HS-5 (cell line): ENCODE measurements around the gene CYP2C9.
A peak's percentile ranks its signal among the peaks of the same experiment; 100 is the strongest.
"Not testable (repeated sequence)": the region's sequence is repeated elsewhere in the genome, so short reads cannot be mapped to it uniquely, and the experiment has no call there.

ENCODE experiments used
- DNase-seq: peaks from one replicate; pipeline ENCODE4 v3.0.0-alpha.2; 2012; ENCODE audit warnings: low read depth

CYP2C9 gene

DNA sequence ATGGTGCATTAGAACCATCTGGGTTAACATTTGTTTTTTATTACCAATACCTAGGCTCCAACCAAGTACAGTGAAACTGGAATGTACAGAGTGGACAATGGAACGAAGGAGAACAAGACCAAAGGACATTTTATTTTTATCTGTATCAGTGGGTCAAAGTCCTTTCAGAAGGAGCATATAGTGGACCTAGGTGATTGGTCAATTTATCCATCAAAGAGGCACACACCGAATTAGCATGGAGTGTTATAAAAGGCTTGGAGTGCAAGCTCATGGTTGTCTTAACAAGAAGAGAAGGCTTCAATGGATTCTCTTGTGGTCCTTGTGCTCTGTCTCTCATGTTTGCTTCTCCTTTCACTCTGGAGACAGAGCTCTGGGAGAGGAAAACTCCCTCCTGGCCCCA is at the start of gene CYP2C9:
TSS of gene CYP2C9 (plus strand) at position 276 of the 400 bp plus-strand sequence. CDS start at position 301, 25 bp downstream.
- DNase-seq: no peak

DNA sequence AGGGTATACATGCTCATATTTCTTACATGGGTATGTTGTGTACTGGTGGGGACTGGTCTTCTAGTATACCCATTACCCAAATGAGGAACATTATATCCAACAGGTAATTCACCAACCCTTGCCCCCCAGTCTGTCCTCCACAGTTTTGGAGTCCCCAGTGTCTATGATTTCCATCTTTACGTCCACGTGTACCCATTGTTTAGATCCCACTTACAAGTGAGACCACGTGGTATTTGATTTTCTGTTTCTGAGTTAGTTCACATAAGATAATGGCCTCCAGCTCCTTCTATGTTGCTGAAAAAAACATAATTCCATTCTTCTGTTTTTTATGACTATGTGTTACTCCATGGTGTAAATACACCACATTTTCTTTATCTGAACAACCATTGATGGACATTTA is 49.3 kb upstream of the CYP2C9 start:
- no peak for DNase-seq

DNA sequence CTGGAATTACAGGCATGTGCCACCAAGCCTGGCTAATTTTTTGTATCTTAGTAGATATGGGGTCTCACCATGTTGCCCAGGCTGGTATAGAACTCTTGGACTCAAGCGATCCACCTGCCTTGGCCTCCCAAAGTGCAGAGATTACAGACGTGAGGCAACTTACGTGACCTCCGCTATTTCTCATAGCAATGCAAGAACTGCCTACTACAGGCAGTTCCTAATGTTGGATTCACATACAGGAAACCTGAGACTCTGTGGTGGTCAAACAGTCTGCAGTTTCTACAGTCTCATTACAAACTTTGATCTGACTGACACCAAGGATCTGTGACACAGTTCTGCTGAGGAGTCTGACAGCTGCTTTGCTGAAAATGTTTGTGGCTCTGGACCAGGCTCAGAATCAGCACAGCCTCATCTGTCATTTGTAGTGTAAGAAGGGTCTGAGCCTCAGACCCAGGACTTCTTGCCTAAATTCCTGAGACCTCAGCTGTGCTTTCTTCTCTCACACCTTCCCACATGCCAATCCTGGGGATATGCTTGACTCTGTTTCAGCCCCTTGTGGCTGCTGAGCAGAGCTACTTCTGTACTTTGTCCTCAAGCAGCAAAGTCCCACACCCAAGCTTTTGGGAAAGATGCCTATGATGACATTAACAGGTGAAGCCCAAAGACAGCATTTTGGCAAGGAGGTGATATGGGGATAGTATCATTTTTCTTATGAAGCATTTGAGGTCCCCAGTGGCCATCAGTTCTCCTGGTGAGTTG is 48.0 kb upstream of the CYP2C9 start:
- no peak for DNase-seq

DNA sequence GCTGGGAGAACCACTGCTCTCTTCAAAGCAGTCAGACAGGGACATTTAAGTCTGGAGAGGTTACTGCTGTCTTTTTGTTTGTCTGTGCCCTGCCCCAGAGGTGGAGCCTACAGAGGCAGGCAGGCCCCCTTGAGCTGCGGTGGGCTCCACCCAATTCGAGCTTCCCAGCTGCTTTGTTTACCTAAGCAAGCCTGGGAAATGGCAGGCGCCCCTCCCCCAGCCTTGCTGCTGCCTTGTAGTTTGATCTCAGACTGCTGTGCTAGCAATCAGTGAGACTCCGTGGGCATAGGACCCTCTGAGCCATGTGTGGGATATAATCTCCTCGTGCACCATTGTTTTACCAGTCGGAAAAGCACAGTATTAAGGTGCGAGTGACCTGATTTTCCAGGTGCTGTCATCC is 40.0 kb upstream of the CYP2C9 start:
- not testable (repeated sequence) for DNase-seq

DNA sequence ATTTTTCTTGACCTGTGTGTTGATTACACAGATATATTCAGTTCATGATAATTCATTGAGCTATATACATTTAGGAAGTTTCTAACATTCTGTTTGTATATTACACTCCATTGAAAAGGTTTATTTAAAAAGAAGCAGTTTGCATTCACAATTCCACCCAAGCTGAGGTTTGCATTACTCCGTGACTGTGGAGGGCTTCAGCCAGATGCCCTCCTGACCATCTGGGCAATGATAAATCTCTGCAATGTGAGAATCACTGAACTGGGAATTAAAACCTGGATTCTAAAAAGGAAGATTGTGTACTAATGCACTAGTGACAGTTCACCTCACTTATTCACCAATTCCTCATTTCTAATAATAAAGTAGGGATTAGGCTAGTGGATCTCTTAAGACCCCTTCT is 36.4 kb upstream of the CYP2C9 start:
- no peak for DNase-seq

DNA sequence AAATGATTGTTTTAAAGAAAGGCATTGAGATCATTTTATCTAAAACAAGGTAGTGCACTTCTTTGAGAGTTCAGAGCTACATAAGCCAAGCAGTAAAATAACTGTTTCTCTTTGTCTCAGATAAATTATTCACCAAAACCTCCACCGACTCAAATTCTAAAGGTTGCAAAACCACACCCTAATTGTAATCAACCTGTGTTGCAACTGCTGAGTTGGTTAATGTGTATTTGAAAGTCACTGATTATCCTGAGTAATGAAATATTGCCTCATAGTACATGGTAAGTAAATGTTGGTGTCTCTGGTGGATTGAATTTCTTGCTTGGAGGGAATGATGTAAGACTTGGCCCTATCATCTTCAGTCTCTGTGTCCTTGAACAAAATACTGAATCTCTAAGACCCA is 35.9 kb upstream of the CYP2C9 start:
- no peak for DNase-seq

DNA sequence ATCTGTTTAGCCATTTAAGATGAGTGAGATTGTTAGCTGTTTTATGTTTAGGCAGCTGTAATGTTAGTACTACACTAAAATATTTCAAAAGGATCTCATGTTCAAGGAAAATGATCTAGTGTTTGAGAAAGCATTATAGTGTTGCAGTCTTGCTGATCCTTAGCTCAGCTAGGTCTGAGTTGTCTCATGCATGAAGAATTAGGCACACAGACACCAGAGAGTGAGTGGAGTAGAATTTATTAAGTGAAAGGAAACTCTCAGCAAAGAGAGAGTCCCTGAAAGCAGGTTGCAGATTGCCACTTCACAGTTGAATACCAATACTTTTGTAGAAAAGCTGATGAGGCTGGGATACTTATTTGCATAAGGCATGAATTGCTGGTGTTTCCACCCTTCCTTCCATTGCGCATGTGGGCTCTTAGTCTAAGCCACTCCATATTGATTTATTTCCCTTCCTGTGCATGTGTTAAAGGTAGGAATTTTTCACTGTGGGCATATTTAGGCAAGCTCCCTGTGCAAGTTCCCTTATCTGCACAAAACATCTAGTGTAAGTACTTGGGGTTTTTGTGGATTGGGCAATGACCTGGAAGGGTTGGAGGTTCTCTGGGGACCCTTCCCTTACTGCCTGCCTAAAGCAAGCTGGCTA is 33.8 kb upstream of the CYP2C9 start:
- not testable (repeated sequence) for DNase-seq

DNA sequence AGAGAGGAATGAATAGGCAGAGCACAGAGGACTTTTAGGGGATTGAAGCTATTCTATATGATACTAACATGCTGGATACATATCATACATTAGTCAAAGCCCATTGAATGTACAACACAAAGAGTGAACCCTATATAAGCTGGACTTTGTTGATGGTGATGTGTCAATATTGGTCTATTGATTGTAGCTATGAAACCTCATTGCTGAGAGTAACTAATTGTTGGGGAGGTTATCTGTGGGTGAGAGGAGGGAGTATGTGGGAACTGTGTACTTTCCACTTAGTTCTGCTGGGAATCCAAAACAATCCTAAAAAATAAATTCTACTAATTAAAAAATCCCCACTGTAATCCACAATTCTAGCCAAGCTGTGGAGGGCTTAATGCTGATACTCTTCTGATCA is 22.0 kb upstream of the CYP2C9 start:
- DNase-seq: no peak

DNA sequence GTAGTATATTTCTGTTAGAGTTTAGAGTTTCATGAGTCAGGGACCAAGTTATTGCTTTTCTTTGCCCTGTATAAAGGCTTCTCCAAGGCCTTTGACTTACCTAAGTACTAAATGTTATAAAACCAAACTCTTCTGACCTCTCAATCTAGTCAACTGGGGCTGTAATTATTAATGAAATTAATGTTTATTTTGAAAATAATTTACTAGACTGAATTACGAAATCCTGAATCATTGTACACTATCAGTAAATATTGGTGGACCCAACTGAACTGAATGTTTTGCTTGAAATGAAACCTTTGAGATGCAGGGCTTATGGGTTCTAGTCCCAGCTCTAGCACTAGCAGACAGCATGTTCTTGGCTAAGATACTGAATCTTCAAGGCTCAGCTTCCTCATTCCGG is 1.7 kb upstream of the CYP2C9 start:
- DNase-seq: no peak

DNA sequence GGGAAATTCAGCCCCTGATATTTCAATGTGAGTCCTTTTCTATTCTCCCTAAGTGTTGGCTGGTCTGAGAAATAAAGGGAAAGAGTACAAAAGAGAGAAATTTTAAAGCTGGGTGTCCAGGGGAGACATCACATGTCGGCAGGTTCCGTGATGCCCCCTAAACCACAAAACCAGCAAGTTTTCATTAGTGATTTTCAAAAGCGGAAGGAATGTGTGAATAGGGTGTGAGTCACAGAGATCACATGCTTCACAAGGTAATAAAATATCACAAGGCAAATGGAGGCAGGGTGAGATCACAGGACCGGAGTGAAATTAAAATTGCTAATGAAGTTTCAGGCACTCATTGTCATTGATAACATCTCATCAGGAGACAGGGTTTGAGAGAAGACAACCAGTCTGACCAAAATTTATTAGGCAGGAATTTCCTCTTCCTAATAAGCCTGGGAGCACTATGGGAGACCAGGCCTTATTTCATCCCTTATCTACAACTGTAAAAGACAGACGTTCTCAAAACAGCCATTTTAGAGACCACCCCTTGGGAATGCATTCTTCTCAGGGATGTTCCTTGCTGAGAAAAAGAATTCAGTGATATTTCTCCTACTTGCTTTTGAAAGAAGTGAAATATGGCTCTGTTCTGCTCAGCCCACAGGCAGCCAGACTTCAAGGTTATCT is 5.1 kb downstream of the CYP2C9 start:
- DNase-seq: not testable (repeated sequence)

DNA sequence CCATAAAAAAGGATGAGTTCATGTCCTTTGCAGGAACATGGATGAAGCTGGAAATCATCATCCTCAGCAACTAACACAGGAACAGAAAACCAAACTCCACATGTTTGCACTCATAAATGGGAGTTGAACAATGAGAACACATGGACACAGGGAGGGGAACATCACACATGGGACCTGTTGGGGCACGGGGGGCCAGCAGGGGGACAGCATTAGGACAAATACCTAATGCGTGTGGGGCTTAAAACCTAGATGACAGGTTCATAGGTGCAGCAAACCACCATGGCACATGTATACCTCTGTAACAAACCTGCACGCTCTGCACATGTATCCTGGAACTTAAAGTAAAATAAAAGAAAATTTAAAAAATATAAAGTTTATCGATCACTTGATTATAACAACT is 7.7 kb downstream of the CYP2C9 start:
- DNase-seq: not testable (repeated sequence)

DNA sequence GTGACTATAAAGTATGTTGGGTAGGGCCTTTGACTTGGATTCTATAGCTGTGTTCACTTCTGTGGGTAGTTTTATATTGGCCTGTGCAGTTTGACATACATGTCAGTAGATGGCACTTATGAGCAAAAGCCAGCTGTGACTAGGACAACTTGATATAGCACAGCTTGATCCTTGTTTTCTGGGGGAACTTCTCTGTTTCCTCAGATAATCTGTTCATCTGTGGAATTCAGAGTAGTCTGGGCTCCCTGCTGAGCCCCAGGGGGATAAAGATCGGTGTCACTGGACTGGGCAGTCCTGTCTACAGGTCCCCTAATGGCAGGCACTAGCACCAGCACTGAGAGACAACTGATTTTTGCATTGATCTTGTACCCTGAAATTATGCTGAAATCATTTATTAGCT is 25.4 kb downstream of the CYP2C9 start:
- peak; percentile 8 for DNase-seq

DNA sequence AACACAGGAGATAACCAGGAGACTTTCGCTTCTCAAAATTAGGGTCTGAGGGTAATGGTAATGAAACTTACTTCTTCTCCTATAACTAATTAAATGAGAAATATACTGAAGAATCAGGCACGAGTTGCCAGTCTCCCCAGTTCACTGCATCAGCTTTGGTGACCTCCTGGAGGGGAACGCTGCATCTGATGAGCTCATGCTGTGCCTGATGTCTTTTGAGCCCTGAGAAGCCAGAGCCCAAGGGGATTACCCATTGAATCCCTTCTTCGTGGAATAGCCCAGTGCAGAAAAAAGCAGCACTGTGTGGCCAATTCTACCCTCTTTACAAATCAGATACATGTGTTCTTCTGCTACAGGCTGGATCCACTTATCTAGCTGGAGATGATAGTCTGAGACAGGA is 45.1 kb downstream of the CYP2C9 start:
- DNase-seq: no peak

DNA sequence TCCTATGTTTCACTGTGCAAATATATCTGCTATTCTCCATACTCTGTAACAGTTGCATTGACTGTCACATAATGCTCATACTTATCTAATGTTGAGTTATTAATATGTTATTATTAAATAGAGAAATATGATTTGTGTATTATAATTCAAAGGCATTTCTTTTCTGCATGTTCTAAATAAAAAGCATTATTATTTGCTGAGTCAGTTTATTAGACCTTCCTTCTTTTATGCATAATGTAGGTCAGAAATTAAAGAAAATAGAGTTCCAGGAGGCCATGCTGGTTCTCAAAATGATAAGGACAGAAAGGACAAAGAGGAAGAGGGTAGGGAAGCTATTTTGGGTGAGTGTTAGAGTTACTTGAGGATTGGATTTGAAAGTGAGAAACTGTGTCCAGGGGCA is 50.7 kb downstream of the CYP2C9 start:
- no peak for DNase-seq

DNA sequence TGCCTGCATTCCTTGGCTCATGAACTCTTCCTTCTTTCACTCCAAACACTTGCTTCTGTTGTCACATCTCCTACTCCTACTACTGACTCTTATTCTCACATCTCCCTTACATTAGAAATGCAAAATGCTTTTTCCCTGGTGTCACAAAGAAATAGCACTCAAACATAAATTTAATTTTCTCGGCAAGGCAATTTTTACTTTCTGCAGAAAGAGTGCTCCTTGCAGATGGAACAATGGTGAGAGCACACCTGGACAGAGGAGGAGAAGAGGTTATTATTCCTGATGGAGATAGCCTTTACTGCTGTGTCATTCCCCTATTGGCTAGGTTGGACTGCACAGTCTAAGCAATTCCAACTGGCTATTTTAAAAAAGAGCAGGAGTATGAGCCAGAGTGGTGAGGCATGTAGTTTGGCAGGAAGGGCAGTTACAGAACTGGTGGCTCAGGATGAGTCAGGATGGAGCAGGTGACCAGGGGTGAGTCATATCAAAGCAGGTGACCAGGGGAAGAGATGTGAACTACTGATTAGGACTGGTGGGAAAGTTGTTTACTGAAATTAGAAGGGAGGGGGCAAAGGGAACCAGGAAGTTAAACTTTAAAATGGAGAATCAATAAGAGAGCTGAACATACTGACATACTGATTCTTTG is 52.9 kb downstream of the CYP2C9 start:
- no peak for DNase-seq

DNA sequence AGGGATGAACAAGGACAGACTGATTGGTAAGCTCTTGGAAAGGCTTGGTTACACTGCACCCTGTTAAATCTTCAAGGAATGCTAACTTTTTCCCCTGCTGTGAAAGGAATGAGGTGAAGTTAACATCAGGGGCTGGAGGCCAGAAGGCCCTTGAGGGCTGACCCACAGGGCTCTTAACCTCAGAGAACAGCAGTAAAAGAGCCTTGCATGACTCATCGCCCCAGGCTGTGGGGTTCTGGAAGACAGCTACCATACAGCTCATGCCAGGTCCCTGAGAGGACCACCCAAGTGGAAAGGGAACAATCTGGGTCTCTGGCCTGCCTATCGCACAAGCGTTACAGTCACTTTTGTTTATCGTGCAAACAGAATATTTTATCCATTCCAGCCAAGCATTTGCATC is 54.4 kb downstream of the CYP2C9 start:
- DNase-seq: no peak

DNA sequence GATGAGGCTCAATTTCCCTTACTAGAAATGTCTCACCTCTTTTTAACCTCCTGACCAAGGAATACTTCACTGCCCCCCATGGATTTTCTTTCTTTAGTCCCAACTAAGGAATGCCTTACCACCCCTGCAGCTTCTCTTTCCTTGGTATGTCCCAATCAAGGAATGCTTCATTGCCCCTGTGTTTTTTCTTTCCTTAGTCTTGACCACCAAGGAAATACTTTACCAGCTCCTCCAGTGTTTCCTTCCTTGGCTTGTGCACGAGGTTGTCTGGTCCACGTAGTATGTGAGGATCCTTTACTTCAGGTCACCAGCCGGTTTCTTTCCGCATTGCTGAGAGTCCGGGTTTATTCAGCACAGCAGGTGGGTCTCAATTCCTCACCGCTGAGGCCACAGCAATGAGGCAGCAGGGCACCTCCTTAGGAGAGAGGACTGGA is 59.3 kb downstream of the CYP2C9 start:
- DNase-seq: no peak

DNA sequence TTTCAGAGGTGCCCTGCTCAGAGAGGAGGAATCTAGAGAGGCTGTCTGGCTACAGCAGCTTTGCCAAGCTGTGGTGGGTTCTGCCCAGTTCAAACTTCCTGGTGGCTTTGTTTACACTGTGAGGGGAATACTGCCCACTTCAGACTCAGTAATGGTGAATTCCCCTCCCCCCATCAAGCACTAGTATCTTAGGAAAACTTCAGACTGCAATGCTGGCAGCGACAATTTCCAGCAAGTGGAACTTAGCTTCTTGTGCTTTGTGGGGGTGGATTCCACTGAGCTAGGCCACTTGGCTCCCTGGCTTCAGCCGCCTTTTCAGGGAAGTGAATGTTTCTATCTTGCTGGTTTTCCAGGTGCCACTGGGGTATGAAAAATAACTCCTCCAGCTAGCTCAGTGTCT is 88.0 kb downstream of the CYP2C9 start:
- no peak for DNase-seq

DNA sequence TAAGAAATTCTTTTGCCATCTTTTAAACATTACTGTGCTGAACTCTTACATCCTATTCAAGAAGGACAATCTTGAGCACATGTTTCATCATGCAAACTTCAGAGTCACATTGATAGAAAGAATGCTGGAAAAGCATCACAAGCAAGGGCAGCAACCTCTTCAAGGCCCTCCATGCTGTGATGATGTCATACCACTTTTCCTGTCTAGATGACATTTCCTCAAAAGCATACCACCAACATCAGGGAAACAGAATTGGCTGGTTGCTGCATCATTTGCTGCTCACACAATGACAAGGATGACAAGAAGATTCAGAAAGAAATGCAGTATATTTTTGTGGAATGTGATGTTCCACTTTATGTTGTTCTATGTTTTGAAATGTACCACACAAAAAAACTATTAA is 93.2 kb downstream of the CYP2C9 start:
- DNase-seq: no peak

DNA sequence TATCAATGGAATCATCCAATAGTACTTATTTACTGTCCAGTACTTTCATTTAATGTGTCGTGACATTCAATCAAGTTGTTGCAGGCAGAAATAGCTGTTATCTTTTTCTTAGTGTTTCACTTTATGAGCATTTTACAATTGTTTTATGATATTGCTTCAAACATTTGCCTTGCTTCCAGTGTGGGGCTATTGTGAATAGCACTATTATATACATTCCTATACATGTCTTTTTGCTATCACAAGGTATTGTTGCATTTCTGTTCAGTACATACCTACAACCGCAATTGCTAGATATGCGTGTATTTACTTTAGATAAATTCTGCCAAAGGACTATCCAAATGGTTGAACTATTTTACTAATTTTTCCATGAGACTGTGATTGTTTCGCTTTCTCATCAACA is 95.9 kb downstream of the CYP2C9 start:
- DNase-seq: no peak

DNA sequence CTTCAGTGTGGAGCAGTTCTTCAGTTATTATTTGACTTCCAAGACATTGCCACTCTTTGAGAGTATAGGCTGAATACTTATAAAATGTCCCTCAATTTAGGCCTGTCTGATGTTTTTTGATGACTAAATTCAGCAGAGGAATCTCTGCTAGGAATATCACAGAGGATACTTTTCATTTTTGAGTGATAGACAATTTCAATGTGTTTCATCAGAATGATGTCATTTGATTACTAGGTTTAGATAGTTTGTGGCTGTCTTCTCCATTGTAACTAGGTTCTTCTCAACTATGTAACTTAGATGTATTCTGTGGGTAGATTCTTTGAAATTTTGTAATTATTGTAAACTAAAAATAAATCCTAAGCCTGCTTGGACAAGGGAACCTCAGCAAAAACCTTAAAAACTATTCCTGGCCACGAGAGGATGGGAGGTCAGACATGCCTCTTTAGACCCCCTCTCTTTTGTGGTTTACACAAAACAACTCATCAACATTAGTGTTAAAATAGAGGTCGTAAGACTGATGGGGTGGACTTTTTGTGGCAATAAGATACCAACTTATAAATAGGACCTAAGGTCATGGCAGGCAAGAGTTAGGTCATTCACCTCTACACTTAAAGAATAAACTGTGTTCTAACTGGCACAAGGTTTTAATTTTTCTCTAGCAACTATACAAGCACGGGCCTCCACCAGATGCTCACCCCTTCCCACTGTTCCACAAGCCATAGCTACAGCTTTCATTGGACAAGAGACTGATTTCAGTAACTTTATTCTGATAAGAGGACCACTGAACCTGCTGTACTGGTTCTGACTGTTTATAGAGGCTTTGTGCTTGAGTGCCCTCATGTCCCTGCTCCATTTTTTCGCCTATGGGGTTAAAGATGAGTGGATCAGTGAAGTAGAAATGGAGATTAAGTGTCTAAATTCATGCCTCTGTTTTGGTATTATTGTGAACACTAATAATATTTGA is 97.2 kb downstream of the CYP2C9 start:
- DNase-seq: no peak

DNA sequence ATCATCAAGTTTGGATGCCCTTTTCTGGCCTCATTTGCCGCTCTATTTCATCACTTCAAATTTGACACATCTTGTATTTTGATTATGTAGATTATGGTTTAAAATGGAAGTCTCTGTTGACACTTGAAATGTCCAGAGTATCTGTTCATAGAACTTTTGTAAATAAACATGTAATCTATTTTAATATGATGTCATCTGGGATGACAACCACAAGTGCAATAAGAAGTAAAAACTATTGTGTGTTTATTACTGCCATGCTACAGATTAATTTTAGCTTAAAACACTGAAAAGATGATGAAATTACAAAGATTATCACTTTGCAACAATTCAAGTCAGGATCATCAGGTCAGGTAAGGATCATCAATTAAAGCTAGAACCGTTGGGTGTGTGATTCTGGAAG is 100.8 kb downstream of the CYP2C9 start:
- no peak for DNase-seq
